ENCODE measurements around the gene CHPF2.

GRCh38 chr7:151254851-151255250, 22.6 kb downstream of the CHPF2 start:
- TF ChIP-seq EZH2 (conservative IDR thresholded peaks at IDR 0.05; ENCODE audit: low read depth, low read length) = no peak
- no peak for TF ChIP-seq CTCF (CRISPR knock-in tag; IDR thresholded peaks at IDR 0.05)
- no peak for TF ChIP-seq ZNF335 (CRISPR knock-in tag; IDR thresholded peaks at IDR 0.05)
- TF ChIP-seq POLR2AphosphoS5 (IDR thresholded peaks at IDR 0.05; ENCODE audit: low read depth, low read length) = no peak

All from HepG2 (cell line).